ENCODE data around the gene GTF2F2.

Gene GTF2F2

DNA sequence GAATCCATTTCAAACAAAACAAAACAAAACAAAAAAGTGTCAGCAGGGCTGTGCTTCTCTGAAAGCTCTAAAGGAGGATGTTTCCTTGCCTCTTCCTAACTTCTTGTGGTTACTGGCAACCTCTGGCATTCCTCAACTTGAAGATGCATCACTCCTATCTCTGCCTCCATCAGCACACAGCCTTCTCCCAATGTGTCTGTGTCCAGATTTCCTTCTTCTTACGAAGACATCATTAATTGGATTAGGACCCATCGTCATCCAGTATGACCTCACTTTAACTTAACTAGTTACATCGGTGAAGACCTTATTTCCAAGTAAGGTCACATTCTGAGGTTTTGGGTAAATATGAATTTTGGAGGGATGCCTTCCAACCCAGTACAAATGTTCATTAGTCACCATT, 33.8 kb upstream of the GTF2F2 start:
- no peaks in the 10 kb centered on the region for H3K27me3 ChIP-seq (ENCODE audit: insufficient read depth, low read length)
- H3F3A ChIP-seq (ENCODE audit: insufficient read depth, low read length), result no peaks in the 10 kb centered on the region
- H3K27ac ChIP-seq (ENCODE audit: low read depth, low read length, poor library complexity, severe bottlenecking), result no peak overlapping the region
- H3K4me3 ChIP-seq (ENCODE audit: low read depth, low read length, poor library complexity, severe bottlenecking), result no peak overlapping the region
- H3K36me3 ChIP-seq (ENCODE audit: insufficient read depth, low read length), result no peaks in the 10 kb centered on the region
- H4K20me1 ChIP-seq (ENCODE audit: insufficient read depth, low read length), result no peaks in the 10 kb centered on the region
- H2AFZ ChIP-seq (ENCODE audit: low read length), result no peak overlapping the region
- no peaks in the 10 kb centered on the region for H3K79me2 ChIP-seq (ENCODE audit: insufficient read depth, low read length)
- no peaks in the 10 kb centered on the region for H3K9me3 ChIP-seq (ENCODE audit: low read length)
- no peaks in the 10 kb centered on the region for H3K9me2 ChIP-seq (ENCODE audit: low read depth, low read length)
- no peak overlapping the region for H3K9ac ChIP-seq (ENCODE audit: low read length)
- no peak overlapping the region for H3K4me2 ChIP-seq (ENCODE audit: low read length)
- no peaks in the 10 kb centered on the region for H3K4me1 ChIP-seq (ENCODE audit: insufficient read depth, low read length, severe bottlenecking)
- no peak for TF ChIP-seq EZH2 (IDR thresholded peaks at IDR 0.05; ENCODE audit: borderline replicate concordance, low read length)
- TF ChIP-seq, protein P1, sequence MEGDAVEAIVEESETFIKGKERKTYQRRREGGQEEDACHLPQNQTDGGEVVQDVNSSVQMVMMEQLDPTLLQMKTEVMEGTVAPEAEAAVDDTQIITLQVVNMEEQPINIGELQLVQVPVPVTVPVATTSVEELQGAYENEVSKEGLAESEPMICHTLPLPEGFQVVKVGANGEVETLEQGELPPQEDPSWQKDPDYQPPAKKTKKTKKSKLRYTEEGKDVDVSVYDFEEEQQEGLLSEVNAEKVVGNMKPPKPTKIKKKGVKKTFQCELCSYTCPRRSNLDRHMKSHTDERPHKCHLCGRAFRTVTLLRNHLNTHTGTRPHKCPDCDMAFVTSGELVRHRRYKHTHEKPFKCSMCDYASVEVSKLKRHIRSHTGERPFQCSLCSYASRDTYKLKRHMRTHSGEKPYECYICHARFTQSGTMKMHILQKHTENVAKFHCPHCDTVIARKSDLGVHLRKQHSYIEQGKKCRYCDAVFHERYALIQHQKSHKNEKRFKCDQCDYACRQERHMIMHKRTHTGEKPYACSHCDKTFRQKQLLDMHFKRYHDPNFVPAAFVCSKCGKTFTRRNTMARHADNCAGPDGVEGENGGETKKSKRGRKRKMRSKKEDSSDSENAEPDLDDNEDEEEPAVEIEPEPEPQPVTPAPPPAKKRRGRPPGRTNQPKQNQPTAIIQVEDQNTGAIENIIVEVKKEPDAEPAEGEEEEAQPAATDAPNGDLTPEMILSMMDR (IDR thresholded peaks at IDR 0.05; ENCODE audit: low read length), result no peak

DNA sequence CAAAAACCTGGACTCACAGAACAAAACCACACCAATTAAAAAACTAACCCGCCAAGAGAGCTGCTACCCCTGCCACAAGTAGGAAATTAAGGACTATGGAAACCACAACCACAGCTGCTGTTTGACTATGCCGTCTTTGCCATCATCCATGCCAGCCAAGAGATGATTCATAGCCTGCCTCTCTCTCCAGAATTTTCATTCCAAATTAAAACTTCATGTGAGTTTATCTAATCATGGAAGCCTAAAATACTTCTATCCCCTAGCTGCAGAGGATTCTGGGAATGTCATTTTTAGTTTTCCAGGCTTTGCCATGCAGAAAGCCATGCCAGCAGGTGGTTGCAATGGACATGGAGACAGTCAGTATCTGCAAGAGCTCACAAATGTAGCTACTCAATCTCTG, 27.6 kb upstream of the GTF2F2 start:
- Histone ChIP-seq H3K36me3 (ENCODE audit: insufficient read depth, low read length) (no peaks in the 10 kb centered on the region), H3K4me3 (ENCODE audit: low read depth, low read length, poor library complexity, severe bottlenecking) (no peak overlapping the region), H3K79me2 (ENCODE audit: insufficient read depth, low read length) (no peaks in the 10 kb centered on the region), H3K27ac (ENCODE audit: low read depth, low read length, poor library complexity, severe bottlenecking) (no peak overlapping the region), H2AFZ (ENCODE audit: low read length) (no peak overlapping the region), H3K9me3 (ENCODE audit: low read length) (no peaks in the 10 kb centered on the region), H3K4me1 (ENCODE audit: insufficient read depth, low read length, severe bottlenecking) (no peaks in the 10 kb centered on the region), H3F3A (ENCODE audit: insufficient read depth, low read length) (no peaks in the 10 kb centered on the region), H3K9me2 (ENCODE audit: low read depth, low read length) (no peaks in the 10 kb centered on the region), H3K27me3 (ENCODE audit: insufficient read depth, low read length) (no peaks in the 10 kb centered on the region), H3K9ac (ENCODE audit: low read length) (no peak overlapping the region), H4K20me1 (ENCODE audit: insufficient read depth, low read length) (no peaks in the 10 kb centered on the region), H3K4me2 (ENCODE audit: low read length) (no peak overlapping the region)
- TF ChIP-seq, protein P1 (IDR thresholded peaks at IDR 0.05; ENCODE audit: low read length), result no peak
- no peak for TF ChIP-seq EZH2 (IDR thresholded peaks at IDR 0.05; ENCODE audit: borderline replicate concordance, low read length)

DNA sequence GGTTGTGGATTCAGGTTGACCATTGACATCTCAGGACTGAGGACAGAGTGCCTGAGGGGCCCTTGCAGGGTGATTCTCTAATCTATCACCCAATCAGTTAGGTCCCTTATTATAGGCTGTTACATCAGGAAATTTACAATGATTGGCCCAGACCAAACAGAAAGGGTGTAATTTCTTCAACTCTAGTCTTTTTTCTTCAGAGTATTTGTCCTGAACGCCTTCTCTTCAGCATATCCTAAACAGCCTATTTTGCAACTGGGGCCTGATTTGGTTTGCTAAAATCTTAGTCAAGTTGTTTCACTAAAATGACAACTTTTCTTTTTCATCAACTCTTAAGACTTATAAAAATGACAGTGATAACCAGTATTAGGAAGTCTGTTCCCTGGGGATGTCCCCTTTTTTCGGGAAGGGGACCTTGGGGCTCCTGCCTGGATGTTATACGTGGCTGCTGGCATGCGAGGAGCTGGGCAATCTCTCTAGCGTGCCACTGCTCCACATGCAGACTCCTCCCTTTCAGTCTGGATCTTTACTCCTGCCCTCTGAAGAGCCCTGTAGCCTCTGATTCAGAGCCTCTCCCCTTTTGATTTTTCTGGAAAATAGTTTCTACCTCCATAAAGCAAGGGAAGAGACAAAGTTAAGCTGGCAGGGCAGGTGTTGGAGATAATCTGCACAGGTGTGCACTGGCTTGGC, 19.6 kb upstream of the GTF2F2 start:
- Histone ChIP-seq H3K36me3 (ENCODE audit: insufficient read depth, low read length) (no peaks in the 10 kb centered on the region), H3F3A (ENCODE audit: insufficient read depth, low read length) (no peaks in the 10 kb centered on the region), H3K4me1 (ENCODE audit: insufficient read depth, low read length, severe bottlenecking) (no peaks in the 10 kb centered on the region), H3K27me3 (ENCODE audit: insufficient read depth, low read length) (no peaks in the 10 kb centered on the region), H3K27ac (ENCODE audit: low read depth, low read length, poor library complexity, severe bottlenecking) (no peak overlapping the region), H3K4me3 (ENCODE audit: low read depth, low read length, poor library complexity, severe bottlenecking) (no peak overlapping the region), H2AFZ (ENCODE audit: low read length) (no peak overlapping the region), H3K9ac (ENCODE audit: low read length) (no peak overlapping the region), H4K20me1 (ENCODE audit: insufficient read depth, low read length) (no peaks in the 10 kb centered on the region), H3K79me2 (ENCODE audit: insufficient read depth, low read length) (no peaks in the 10 kb centered on the region), H3K9me2 (ENCODE audit: low read depth, low read length) (no peaks in the 10 kb centered on the region), H3K4me2 (ENCODE audit: low read length) (no peak overlapping the region), H3K9me3 (ENCODE audit: low read length) (no peaks in the 10 kb centered on the region)
- TF ChIP-seq, protein P1 (IDR thresholded peaks at IDR 0.05; ENCODE audit: low read length), result no peak
- TF ChIP-seq EZH2 (IDR thresholded peaks at IDR 0.05; ENCODE audit: borderline replicate concordance, low read length), result no peak

Measured in OCI-LY1 (cell line).